Epithelial cell of prostate (primary cell): ENCODE measurements around the gene CLSTN2.

Source experiments
- DNase-seq: peaks from one replicate; pipeline ENCODE4 v3.0.0-alpha.2; 2011; ENCODE audit warnings: low read depth, low spot score
- H3K27ac ChIP-seq: fragments of 450-650 bp; 2 replicates; pipeline ENCODE4 v1.5.1; 2017; ENCODE audit warnings: mild to moderate bottlenecking

CLSTN2 gene

DNA sequence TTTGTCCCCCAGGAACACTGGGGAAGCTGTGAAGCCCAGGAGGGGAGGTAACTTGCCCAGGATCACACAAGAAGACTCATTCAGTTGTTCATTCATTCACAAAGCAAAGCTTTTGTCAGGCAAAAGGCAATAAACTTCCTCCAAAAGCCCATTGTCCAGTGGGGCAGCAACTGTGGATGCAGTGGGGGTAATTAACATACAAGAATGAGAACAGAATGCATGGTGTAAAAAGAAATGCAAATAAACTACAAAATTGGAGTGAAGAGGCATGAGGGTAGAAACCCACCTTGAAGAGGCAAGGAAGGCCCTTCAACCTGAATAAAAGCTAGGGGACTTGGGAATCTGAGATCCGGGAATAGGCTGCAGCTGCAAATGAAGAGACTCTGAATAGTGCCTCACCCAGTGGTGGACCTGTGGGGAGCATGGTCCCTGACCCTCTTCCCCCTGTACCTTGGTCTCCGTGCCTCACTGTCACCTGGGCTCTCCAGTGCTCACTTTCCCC, 363.6 kb downstream of the CLSTN2 start:
- no peak for DNase-seq
- H3K27ac ChIP-seq, result no peak overlapping the region

DNA sequence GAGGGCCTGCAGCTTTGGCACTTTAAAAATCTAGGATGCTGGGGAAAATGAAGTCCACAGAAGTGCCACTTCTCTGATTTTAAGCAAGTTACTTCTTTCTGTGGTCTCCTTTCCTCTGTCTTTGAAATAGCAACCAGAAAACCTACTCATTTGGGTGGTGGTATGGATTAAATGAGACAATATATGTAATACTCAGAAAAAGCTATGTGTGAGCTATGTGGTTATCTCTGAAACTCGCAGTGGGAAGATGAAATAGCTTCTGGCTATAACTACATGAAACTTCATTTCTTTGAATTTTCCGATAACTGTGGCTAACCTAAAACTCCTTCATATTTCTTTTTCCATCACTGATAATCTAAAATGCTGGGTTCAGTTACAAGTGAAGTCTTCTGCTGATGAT, 368.9 kb downstream of the CLSTN2 start:
- DNase-seq, result no peak
- no peak overlapping the region for H3K27ac ChIP-seq

DNA sequence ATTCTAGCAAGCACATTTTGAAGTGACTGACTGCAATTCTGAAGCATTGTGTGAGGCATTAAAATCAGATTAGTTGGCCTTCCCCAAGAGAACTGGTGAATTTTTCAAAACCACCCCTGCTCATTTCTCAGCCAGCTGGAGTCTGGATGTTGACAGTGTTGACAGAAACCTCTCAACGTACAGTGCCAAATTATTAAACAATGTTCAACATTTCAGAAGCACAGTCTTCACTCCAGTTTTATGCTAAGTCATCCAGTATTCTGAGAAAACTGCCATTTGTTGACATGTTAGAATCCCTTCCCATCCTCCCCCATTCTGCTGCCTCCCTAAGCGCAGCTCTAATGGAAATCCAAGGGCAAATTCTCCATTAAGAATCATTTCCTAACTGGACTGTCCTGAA, 373.6 kb downstream of the CLSTN2 start:
- H3K27ac ChIP-seq, result no peak overlapping the region
- DNase-seq, result no peak

DNA sequence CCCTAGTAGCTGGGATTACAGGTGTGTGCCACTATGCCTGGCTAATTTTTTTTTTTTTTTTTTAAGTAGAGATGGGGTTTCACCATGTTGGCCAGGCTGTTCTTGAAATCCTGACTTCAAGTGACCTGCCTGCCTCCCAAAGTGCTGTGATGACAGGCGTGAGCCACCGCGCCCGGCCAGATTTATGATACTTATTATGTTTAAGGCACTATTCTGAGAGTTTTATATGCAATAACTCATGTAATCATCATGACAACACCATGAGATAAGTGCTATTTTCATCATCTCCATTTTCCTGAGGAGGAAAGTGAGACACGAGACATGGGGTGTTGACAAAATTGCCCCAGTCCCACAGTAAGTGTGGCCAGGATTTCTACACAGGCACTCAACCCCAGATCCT, 376.4 kb downstream of the CLSTN2 start:
- no peak overlapping the region for H3K27ac ChIP-seq
- DNase-seq, result no peak

DNA sequence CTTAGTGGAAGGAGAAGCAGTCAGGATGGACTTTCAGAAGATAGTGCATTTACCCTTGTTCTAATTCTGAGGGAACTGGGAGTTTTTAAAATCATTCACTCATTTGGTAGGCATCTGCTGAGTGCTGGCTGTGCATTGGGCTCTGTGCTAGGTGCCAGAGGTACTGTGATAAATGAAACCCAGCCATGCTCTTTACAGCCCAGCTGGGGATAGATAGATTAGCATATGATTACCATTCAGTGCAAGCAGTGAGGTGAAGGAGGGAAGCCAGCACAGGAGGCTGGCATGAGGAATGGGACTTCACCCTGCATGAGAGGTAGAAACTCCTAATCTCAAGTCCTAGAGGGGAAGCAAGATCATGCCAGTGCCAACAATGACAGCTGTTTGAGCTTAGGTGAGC, 381.0 kb downstream of the CLSTN2 start:
- DNase-seq, result no peak
- H3K27ac ChIP-seq, result no peak overlapping the region

DNA sequence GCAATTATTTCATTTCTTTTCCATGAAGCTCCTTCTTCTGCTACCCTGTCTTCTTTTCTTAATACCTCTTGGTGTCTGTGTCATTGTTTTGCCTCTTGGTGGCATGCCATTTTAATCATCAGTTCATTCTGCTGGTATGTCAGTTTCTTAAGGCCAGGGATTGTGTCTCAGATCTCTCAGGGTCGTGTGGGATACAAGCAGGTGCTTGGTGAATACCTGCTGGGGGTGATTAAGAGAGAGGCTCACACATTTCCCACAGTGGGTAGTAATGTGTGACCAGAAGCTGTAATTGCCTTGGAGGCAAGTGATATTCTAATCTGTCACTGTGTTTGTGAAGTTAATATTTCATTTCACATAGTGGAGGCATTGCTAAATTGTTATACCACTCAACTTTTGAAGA, 381.5 kb downstream of the CLSTN2 start:
- H3K27ac ChIP-seq, result no peak overlapping the region
- no peak for DNase-seq

DNA sequence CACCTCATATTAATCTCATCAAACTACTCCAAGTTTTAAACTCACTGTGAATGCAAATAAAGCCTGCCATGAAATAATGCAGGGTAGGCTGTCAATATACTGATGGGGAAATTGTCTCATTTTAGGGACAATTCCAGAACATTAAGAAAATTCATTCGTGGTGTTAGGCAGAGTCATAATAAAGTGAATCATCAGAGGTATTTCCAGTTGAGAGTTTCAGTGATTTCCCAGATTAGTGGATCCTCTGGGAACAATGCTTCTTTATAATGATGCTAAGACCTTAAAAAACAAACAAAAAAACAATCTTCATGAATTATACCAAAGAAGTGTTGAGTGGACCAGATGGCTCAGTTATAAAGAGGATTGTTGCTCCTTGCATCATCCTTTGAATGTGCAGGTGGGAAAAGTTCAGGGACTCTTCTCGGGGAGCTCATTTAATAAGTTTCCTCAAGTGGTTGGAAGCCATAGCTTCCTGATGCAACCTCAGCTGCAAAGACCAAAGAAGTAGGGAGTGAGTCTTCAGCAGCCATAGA, 381.9 kb downstream of the CLSTN2 start:
- no peak overlapping the region for H3K27ac ChIP-seq
- DNase-seq, result no peak

DNA sequence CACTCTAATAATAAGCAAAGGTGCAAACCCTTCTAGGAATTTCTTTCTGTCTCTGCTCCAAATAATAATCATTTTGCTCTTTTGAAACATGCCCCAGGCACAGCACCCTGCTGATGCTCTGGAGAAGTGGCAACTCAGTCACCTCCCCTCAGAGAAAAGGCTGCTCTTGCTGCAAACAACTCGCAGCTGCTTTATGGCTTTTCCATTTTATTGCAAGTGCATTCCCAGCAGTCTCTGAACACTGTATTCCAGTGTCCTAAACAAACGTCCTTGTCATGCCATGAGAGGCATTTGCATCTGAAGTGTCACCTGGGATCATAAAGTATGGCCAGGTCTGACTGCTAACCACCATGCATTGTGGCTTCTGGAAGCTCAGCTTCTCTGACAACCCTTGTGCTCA, 384.8 kb downstream of the CLSTN2 start:
- no peak overlapping the region for H3K27ac ChIP-seq
- no peak for DNase-seq

DNA sequence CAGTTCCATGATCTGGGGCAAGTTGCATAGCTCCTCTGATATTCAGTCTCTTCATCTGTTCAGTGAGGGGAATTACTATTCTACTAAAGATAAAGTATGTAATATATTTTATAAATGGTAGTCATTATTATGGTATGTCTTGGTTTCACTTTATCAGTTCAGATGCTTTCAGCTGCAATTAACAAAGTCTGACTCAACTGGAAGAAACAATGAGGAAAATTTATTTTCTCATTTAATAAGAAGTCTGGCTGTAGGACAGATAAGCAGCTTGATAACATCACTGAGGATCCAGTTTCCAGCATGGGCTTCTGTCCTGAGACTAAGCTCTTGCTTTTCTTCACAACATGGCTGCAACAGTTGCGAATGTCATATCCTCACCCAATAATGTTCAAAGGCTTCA, 388.6 kb downstream of the CLSTN2 start:
- H3K27ac ChIP-seq, result no peak overlapping the region
- DNase-seq, result no peak

DNA sequence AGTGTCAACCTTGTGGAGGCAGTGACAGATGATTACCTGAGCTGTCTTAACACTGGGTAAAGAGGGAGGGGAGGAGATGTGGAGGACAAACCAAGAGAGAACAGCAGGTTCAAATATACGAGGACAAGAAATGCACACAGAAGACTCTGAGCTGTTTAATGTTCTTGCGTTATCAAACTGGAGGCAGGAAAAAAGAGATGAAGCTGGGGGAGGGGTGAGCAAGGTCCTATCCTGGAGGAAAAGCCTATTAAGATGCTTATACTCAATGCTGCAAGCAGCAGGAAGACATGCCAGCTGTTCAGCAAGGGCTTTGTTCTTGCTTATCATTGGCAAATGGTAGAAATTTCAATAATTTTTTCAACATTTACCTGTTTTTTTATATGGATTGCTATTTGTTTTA, 397.1 kb downstream of the CLSTN2 start:
- no peak for DNase-seq
- no peak overlapping the region for H3K27ac ChIP-seq

DNA sequence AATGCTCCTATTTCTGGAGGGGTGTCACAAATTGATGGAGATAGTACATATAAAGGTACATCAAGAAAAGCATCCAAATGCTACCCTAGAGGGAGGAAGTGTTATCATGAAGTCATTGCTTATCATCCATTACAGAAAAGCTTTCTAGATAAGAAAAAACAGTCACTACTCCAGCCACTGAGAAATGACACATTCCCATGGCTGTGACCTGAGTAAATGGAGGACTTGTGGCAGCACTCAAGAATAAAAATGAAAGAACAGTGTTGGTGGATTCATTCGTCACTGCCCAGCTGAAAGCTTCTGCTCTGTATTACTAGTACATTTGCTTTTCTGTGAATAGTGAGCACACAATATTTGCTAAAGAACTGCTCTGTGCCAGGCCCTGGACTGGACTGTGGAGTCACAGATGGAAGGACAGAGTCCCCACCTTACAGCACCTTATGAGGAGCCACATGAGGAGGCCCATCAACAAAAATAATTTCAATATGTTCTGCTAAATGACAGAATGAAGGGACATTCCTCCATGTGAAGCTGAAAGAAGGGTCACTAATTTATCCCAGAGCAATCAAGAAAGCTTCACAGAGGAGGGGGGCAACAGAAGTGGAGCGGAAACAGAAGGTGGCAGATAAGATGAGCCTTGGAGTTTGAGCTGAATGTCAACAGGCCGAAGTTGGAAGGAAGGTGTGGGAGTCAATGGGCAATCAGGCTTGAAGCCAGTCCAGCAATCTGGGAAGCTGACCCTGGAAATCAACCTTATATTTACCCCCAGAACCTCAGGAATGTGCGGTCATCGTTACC, 399.3 kb downstream of the CLSTN2 start:
- no peak overlapping the region for H3K27ac ChIP-seq
- DNase-seq, result no peak

DNA sequence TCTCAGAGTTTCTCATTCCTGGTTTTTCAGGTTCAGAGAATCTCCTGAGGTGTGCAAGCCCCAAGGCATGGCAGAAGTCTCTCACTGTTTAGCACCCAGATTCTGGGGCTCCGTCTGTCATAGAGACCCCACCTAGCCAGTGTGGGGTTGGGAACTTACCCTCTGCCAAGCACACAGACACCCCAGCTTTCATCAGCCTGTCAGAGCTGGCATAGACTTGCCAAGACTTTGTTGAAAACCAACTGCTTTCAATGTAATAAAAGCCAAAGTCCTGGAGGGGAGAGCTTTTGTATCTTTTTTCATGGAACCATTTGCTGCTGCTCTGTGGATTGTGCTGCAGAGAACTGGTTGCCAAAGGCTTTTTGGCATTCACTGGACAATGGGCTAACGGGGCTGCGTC, 401.5 kb downstream of the CLSTN2 start:
- no peak overlapping the region for H3K27ac ChIP-seq
- no peak for DNase-seq

DNA sequence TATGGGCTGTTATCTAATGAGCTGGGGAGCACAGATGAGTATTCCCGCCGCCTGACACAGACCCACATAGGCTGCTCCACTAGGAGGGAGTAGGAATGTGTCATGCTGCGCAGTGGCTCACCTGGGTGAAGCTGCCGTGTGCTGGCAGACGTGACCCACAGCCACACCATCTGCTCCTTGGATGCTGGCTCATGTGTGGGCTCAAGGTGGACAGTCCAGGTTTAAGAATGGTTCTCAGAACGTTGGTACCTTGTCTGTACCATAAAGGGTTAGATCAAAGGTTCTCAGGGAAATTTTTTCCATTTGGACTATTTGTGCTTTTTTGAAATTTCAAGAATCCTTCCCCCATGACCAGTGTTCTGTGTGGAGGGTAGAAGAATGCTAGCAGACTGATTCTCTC, 403.9 kb downstream of the CLSTN2 start:
- no peak overlapping the region for H3K27ac ChIP-seq
- no peak for DNase-seq

DNA sequence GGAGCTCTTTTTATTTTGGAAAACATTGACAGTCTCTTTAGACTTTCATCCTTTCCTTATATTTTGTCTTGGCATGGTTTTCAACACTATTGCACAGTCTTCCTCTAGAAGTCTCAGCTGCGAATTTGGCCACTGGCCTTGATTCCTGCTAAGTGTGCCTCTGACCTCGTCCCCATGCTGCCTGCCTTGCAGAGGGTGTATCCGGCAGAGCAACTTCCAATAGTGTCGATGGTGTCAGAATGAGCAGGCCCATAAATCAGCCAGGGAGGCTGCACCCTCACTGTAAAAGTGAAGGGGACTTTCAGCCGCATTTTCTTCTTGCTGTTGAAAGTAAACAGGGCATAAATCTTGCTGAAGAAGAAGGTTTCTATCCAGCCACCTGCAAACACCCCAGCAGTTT, 406.2 kb downstream of the CLSTN2 start:
- DNase-seq, result no peak
- no peak overlapping the region for H3K27ac ChIP-seq

DNA sequence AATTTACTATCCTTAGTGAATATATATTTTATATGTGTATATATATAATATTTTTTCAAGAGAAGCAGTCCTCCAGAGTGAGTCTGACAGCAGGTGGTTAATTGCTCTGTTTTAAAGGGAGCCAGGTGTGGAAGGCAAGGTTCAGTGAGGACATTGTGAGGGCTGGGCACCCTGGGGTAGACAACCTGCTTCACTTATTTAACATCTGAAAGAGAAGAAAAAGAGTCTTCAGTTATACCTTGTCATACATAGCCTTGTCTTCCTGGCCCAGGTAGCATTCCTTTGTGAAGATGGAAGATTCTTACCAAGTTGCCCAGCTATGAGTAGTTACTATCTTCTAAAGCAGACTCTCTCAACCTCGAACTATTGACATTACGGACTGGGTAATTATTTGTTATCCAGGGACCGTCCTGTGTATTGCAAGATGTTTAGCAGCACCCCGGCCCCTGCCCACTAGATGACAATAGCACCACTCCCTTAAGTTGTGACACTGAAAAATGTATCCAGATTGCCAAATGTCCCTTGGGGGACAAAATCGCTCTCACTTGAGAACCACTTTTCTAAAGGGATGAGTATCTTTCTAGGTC, 406.9 kb downstream of the CLSTN2 start:
- no peak overlapping the region for H3K27ac ChIP-seq
- DNase-seq, result no peak

DNA sequence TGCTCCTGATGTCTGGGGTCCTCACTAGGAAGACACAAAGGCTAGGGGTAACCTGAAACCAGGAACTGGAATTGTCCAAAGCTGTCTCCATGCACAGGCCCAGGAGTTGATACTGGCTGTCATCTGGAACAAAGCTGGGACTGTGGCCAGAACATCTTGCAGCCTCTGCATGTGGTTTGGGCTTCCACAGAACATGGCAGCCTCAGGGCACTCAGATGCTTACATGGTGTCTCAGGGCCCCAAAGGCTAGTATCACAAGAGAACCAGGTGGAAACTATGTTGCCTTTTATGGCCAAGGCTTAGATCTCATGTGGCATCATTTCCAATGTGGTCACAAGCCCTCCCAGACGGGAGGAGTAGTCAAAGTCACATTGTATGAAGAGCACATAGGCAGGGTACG, 407.7 kb downstream of the CLSTN2 start:
- no peak overlapping the region for H3K27ac ChIP-seq
- no peak for DNase-seq

DNA sequence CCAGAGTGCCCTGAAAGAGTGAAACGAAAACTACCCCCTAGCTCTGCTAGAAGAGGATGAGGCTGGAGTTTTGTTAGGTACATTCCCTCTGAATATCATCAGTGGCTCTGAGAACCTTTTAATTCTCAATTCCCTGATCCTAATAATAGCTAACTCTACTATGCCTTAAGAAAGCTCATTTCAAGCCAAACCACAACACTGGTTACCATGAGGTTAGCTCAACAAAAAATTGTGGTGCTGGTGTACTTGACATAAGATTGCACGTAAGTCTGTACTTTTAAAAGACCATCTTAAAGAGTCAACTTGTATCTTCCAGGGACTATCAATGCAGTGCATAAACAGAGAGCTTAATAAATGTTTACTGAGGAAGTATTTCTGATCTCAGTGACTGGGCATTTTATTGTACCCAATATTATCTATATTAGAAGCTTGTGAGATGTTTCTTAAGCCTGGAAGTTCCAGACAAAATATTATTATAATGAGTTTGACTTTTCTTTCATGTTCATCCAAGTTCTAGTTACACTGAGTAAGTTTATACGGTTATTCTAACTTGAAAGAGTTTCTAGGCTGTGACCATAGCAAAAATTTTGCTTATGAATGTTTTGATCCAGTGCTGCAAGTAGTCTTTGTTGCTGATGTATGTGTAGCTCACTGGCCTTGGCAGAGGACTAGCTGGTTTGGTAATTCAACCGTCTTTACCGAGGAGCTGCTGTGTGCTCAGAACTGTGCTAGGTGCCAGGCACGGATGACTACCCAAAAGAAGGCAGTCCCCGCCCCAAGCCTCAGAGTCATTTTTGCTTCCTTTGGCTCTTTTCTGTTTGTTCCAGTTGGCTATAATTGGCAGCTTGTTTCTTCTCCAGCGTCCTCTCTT, 408.5 kb downstream of the CLSTN2 start:
- H3K27ac ChIP-seq, result no peak overlapping the region
- no peak for DNase-seq

DNA sequence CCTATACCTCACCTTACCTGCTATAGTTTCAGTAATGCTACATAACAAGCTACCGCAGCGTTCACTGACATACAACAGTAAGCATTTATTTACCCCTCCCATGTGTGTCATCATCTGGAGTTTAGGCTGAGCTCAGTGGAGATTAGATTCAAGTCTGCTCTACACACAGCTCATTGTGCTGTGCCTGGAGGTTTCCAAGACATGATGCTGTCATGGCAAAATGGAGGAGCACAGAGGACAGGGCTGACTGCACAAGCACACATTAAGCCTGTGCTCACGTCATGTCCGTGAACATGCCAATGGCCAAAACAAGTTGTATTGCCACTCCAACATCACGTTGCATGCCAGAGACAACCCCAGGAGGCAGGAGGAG, 409.1 kb downstream of the CLSTN2 start:
- DNase-seq, result no peak

DNA sequence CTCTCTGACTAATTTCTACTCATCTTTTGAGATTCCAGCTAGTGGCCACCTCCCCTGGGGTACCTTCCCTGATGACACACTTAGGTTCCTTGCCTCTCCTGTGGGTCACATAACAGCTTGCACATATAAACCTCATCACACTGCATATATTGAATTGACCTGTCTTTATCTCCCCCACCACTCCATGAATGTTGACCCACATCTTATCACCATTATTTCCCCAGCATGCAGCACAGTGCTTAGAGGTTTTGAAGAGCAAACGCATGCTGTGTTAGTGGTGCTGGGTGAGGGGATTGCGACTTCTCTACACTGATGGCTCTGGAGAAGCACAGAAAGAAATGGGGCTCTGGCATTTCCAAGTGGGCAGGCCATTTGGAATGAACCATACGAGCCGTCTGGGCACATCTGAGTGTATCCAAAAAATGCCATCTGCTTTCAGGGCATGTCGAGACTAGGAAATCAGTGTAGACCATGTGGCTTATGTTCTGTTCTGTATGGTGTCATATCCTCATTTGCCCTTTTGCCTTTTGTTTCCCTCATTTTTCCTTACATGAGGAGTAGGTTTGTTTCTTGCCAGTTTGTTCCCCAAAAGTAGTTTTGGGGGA, 409.7 kb downstream of the CLSTN2 start:
- no peak overlapping the region for H3K27ac ChIP-seq
- DNase-seq, result no peak

More for the DNA sequence above, 409.1 kb downstream of the CLSTN2 start:
- no peak overlapping the region for H3K27ac ChIP-seq

DNA sequence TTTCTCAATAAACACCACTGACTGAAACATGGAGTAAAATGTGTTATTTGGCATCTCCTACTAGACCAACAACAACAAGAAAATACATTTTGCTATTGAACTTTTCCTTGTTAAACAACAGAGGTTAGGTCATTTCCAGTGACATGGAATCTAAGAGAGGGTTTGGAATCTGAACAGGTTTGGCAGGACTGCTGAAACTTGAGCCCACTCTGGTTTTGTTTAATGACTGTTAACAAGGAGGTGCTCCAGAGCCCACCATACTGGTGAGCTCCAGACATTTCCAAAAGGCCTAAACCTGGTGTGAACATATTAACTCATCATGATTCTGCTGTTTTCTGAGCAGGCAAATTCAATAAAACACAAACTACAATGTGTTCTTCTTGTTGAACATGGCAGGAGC, 412.2 kb downstream of the CLSTN2 start:
- no peak overlapping the region for H3K27ac ChIP-seq
- DNase-seq, result no peak
